HG03103 (cell line): ENCODE results near the gene ERC2.

Experiments used
- ATAC-seq: cut with Tn5 transposase; IDR thresholded peaks from one replicate; pipeline ENCODE4 v1.9.1; 2021; ENCODE audit warnings: low read depth; ENCODE audit not compliant: unreplicated experiment

Gene ERC2

DNA sequence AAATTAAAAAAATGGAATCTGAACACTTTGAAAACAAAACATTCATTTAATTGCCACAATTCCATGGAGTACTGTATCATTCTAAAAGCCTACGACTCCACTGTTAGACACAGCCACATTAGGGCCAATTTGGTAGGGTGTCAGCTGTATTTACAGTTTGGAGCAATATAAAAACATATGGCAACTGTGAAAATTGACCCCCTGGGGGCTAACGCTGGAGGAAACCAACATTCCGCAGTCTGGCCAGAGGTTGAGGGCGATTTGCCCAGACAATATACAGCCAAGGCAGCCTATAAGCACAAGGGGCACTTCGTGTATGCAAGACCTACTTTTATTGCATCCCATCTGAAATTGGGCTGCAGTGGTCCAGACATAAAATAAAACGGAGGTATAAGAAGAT, 504.7 kb downstream of the ERC2 start:
- no peak for ATAC-seq

DNA sequence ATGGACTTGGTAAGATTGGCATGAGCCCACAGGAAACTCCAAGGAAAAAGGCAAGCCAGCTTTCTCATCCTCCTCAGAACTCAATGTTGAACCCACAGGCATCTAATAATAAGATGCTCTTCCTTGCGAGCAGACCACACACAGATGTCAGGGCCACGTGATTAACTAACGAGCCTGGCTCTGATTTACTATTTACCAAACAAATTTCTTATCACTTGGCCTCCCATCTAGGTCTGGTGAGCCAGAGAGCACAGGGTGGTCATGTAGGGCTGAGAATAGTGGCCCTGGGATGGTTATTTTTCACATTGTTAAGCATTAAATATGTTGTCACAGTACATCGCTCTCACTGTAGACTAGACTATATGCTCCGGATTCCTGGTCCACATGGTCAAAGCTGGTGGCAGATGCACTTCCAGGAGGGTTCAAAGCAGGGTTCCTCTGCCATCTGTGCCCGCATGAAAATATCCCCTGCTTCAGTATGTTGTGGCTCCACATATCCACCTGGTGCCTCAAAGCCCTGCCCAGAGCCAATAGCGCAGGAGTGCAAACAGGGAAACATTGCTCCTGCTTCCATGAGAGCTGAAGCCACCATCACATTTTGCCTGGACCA, 508.7 kb downstream of the ERC2 start:
- no peak for ATAC-seq

DNA sequence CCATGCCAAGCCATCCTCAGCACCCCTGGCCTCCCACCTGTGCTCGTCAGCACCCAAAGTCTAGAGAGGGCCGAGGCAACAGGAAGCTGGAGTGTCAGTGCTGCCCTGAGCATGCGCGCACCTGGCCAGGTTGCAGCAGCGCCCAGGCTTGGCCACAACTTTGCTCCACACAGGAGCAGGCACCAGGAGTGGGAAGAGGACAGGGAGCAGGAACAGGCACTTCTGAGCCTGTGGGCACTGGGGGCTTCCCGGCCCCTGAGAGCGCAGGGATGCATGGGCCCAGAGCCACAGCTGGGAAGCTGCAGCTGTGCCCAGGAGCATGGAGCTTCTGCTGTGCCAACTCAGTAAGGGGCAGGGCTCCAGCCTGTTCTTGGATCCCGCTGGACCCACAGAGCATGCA, 509.7 kb downstream of the ERC2 start:
- ATAC-seq: no peak

DNA sequence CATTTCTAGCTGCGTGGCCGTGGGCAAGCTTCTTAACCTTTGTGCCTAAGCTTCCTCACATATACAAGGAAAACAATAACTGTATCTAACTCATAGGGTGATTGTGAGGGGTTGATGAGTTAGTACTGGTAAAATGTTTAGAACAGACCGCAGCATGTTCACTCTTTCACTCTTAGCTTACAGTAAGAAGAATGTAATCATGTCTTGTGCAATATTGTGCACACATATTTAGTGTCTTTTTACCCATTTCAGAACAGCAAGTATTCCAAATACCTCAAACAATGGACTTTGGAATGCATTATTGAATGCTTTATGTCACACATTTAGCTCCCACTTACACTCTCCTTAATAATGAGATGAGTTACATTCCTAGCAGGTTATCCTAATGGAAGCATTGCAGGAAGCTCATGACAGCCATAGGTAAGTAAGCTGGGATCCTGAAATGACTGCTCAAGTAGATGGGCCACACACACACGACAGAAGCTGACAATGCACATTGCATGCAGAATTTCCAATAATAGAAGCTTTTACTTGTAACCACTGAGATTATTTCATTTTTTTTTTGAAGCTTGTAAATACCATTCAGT, 512.3 kb downstream of the ERC2 start:
- no peak for ATAC-seq

DNA sequence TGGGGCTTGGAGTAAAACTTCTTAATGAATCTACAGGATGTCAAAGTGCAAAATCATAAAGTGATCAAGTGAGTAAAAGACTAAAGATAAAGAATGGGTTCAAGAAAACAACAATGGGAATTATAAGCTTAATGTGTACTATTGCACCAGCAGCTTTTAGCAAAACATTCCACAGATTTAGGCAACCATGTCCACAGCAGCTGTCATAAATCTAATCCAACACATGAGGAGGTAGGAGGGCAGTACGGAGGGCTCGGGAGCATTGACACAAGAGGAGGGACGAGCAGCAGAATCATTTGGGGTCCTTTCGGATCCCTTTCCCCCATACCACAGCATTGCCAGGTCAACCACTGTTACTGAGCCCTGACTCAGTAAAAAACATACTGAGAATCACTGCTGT, 516.9 kb downstream of the ERC2 start:
- ATAC-seq: no peak

DNA sequence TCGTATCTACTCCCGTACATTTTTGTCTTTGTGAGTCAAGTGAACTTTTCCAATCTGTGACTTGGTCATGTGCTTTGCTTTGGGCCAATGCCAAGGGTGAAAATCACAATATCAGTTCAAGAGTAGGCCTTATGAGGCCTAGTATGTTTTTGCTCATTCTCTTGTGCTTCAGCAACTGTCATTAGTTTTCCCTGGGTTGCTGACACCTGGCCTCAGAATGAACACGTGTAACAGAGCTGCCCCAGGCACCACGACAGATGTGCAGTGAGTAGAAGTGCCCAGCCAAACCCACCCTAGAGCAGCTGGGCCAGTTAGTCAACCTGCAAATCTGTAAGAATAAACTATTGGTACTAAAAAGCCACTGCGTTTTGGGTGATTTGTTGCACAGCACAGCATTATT, 520.9 kb downstream of the ERC2 start:
- ATAC-seq: no peak

DNA sequence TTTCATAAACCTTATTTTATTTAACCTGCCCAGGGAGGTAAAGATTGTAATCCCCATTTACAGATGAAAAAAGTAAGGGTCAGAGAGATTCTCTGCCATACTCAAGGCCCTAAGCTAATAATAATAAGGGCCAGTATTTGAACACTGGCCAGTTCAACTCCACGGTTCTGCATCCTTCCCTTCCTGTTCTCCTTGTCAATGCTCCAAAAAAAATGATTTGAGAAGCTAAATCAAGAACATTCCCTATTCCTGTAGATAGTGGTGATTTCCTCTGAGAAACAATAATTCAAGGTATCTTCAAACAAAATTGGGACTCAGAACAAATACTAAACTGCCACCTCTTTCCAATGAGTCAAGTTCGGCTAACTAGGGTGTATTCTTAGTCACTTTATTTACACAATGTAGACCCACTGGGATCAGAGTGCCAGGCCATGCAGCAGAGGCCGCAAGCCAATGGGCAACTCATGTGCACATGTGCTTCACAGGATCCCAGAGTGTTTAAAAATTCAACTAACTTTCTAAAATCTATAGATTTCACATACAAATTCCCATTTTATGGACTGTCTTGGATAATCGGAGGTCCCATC, 521.6 kb downstream of the ERC2 start:
- ATAC-seq: no peak

DNA sequence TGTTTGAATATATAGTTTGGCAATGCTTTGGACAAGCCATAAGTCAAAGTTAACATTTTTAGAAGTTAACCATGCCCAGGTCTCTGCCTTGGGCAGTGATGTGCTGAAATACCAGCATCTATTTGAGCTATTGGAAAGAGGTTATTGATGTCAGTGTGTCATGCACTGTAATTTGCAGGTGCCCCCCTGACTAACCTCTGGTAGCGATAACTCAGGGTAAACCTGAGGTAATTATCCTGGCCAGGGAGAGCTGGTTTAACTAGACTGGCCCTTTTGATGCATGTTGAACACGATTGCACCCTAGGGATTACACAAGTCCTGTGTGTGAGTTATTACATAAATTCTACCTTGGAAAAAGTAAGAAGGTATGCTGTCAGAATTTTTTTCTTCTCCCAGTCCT, 525.4 kb downstream of the ERC2 start:
- no peak for ATAC-seq

DNA sequence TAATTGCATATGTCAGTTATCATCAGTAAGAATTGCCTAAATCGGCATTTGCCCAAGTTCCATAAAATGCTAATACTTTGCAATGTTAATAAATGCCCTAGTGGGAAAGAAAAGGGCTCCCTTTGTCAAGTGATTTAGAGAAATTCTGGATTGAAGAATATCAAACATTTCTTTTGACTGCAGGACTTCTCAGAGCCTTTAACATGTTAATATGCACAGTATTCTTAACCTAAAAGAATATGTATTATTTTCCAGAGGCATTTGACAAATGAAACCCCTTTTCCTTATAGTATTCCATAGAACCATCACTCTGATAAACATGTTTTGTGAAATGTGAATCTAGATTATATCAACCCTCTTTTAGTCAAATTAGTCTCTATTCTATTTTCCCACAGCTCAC, 529.0 kb downstream of the ERC2 start:
- ATAC-seq: no peak

DNA sequence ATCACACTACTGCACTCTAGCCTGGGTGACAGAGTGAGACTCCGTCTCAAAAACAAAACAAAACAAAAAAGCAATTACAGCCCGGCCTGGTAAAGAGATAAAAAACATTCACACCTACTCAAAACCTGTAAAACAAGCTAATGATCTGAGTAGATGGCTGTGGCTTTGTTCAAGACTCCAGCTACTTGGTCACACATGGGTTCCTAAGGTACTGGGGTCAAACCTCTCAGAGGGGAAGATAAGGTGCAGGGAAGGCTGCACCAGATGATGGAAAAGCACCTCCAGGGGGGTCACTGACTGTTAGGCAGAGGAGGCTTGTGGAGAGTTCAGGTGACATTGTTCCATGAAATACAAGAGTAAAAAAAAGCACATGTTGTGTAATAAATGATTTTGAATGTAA, 531.0 kb downstream of the ERC2 start:
- ATAC-seq: no peak

DNA sequence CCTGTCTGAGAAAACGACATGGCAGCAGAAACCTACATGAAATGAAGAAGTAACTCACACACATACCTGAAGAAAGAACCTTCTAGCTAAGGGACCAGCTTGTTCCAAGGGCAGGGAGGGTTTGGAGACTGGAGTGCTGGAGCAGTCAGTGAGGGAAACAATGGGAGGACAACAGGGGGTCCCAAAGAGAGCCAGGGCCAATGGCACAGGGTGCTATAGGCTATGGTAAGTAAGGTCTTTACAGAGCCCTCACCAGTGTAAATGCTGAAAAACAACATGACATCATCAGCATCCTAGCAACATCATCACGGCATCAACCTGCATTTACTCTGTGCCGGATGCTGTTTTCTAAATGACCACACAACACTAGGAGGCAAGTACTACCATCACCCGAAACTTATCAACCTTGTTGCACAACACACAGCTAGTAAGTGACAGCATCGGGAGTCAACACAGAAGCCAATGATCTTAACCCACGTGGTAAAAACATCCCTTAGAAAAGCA, 531.7 kb downstream of the ERC2 start:
- ATAC-seq: no peak

DNA sequence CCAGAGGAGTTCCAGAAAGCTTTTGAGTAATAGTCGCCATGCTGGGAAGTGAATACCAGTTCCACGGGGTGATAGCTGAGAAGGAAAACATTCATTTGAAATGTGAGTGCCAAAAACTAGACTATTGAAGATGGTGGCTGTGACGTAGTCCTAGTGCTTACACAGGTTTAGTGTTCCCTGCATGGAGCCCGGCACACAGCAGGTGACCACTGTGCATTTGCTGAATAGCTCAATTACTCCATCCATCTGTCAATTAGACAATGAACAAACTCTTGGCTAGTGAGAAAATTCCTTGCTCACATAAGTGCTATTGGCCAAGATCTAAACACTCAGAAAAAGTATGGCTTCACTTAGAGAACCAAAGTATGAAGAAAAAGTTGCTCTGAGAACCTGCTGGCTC, 533.0 kb downstream of the ERC2 start:
- ATAC-seq: no peak

DNA sequence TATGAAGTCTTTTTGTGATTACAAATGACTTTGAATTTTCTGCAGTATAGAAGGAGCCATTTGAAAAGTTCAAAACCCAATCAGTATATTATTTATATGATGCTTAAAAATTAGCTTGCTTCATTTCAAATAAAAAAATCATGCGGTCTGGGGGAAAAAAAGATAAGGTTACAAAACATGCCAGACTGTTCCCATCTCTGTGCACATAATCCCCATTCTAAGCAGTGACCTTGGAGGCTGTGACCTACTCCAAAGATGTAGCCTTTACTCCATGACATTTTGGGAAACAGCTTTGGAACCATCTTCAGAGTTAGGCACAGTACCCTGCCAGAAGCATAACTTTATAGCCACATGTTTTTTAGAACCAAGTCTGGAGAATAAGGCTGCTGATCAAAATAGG, 533.5 kb downstream of the ERC2 start:
- ATAC-seq: no peak

DNA sequence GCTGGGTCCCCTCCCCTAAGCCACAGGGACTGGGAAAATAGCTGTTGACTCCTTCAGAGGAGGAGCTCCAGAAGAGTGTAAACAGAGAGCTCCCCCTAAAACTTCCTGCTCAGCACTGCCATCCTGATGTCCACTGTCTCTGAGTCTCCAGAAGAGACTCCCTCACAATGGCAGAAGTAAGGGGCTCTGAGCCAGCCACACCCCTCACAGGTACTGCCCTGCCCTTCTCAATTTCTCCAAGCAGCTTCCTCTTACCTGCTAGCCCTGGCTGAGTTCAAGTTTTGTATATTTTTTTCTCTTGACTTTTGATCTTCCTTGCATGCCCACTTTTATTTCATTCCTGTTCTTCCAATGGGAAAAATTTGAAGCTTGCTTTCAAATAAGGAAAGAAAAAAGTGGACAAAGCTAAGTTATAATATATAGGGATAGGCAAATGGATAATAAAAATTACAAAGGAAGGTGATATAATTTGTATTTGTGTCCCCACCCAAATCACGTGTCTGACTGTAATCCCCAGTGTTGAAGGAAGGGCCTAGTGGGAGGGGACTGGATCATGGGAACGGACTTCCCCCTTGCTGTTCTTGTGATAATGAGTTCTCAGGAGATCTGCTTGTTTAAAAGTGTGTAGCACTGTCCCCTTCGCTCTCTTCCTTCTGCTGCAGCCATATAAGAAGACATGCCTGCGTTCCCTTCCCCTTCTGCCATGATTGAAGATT, 539.0 kb downstream of the ERC2 start:
- no peak for ATAC-seq

DNA sequence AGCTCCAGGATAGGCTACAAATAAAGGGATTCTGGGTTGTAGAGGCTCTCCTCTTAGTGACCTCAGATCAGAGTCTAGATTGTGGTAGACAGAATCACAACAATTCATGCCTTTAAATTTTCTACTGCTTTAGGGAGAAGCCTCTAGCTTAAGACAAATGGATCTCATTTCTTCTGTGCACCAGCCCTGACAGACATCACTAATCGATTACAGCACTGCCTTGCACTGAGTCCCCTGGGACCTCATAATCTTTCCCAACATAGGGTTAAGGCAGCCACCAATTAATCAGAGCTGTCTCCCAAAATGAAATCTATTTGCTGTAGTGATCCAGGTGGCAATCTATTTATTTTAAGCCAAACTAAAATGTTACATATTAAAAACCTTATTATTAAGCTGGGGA, 544.6 kb downstream of the ERC2 start:
- no peak for ATAC-seq

DNA sequence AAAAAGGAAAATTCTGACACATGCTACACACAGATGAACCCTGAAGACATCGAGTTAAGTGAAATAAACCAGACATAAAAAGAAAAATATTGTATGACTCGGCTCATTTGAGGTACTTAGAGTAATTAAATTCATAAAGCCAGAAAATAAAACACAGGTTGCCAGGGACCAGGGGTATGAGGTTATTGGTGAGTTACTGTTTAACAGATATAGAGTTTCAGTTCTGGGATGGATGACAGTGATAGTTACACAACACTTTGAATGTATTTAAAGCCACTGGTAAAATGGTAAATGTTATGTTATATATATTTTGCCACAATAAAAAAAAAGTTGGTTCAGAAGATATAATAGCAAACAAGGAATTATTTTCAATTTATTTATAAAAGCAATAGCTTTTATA, 545.1 kb downstream of the ERC2 start:
- ATAC-seq: no peak

DNA sequence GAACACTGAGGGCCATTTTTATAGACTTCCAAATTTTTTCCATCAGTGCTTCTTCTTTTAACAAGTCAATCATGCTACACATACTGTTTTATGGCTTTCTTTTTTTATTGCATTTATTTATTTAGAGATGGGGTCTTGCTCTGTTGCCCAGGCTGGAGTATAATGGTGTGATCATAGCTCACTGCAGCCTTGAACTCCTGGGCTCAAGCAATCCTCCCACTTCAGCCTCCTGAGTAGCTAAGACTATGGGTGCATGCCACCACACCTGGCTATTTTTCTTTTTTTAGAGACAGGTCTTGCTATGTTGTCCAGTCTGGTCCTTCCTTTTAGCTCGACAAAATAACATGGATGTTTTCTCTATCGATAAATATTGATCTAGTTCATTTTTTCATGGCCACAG, 555.4 kb downstream of the ERC2 start:
- no peak for ATAC-seq

DNA sequence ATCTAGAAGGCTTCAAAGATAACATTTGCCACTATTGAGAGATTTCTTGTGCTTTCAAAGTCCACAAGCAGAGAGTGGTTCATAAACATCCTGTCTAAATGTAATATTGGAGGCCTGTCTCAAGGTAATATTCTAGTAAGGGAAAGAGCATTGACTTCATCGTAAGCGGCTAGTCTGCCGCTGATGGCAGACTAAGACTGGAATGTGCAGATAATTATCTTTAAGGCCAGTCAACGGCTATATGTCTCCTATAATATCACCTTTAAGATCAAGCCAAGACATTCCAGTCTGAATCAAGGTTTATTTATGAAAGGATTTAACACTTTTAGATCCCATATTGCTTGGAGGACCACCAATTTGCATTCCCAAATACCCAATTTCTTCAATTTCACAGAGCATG, 557.0 kb downstream of the ERC2 start:
- ATAC-seq: no peak

DNA sequence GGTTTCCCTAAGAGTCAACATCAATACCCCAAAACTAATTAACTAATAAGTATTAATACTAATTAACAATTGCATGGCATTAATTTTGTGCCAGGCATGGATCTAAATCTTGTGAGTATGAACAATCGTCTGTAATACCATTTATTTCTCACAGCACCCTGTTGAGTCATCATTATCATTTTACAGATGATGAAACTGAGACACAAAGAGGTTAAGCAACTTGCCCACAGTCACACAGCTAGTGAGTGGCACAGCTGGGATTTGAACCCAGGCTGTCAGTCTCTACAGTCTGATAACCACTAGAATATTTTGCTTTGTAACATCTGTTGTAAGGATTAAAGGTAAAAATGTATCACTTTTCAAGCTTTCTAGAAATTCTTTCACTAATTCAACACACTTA, 557.7 kb downstream of the ERC2 start:
- ATAC-seq: no peak

DNA sequence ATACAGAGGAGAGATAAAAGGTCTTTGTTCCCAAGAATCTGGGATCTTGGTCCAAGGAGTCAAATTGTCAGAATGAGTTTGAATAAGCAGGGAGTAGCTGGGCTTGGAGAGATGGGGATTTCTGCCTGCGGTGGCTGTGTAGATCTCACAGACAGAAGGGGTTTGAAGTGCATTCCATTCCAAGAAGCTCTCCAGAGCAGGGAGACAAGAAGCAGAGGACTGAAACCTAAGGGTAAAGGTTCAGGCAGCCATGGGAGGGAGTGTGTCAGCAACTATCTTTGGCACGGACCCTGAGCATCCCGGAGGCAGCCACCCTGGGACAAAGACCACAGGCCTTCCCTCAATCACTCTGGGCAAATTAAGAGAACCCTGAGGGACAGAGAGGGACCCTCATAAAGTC, 558.9 kb downstream of the ERC2 start:
- no peak for ATAC-seq

DNA sequence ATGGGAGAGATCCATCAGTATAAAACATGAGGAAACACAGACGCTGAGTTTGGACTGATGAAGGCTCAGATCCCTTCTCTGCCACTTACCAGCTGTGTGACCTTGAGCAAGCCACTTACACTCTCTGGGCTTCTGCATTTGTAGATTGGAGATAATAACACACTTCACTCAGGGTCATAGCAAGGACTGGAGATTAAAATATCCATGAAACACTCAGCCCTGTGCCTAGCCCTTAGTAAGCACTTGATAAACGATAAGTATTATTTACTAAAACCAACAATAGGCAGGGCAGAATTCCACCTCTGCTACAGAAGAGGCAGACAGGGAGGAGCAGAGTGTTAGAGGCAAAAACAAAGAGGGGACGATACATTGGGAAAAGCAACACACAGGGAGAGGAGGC, 560.7 kb downstream of the ERC2 start:
- no peak for ATAC-seq

DNA sequence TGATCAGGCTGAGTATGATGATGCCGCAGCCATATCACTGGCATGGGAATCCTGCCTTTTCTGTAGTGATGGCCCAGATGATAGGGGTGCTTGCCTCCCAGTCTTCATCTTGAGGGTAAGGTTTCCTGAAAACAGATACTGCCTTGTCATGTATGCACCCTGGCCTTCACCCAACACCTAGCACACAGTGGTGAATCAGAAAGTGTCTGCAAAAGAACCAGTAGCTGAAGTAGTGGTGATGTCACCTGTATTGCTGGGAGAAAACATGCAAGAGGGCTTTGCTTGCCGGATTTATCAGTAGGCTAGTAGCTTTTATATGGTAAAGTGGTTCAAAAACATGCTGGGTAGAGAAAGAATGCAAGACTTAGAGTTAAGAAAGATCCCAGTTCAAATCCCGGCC, 561.4 kb downstream of the ERC2 start:
- ATAC-seq: no peak
